HepG2 (cell line): ENCODE data around the gene CCDC117. TPM values are rescaled to one million over a fixed set of nuclear protein-coding genes. Genes with fewer than 3 reads are reported as not detected.

Experiments used
- GFI1 ChIP-seq: sonication (generic); formaldehyde crosslinking; IDR thresholded peaks from 2 replicates; pipeline ENCODE4 v1.5.0; 2020; ENCODE audit warnings: missing genetic modification reagents, mild to moderate bottlenecking, borderline replicate concordance
- HOXA3 ChIP-seq: sonication (generic); formaldehyde crosslinking; IDR thresholded peaks from 2 replicates; pipeline ENCODE4 v1.5.0; 2020; ENCODE audit warnings: missing genetic modification reagents
- KMT2B ChIP-seq: IDR thresholded peaks from 2 replicates; pipeline ENCODE4 v1.6.1; 2016; ENCODE audit warnings: missing genetic modification reagents, missing compliant biosample characterization
- REPIN1 ChIP-seq: sonication (generic); formaldehyde crosslinking; IDR thresholded peaks from 2 replicates; pipeline ENCODE4 v1.8.0; 2022; ENCODE audit warnings: missing genetic modification reagents, low read depth, mild to moderate bottlenecking, borderline replicate concordance
- SOX5 ChIP-seq: IDR thresholded peaks from 2 replicates; pipeline ENCODE4 v1.6.1; 2016; ENCODE audit warnings: borderline replicate concordance
- SP2 ChIP-seq: sonication (generic); formaldehyde crosslinking; IDR thresholded peaks from 2 replicates; pipeline ENCODE4 v1.5.1; 2020; ENCODE audit warnings: mild to moderate bottlenecking, missing genetic modification reagents
- TOPORS ChIP-seq: sonication (generic); formaldehyde crosslinking; IDR thresholded peaks from 2 replicates; pipeline ENCODE4 v1.8.0; 2023; ENCODE audit warnings: mild to moderate bottlenecking, missing genetic modification reagents
- ZBTB20 ChIP-seq: sonication (generic); formaldehyde crosslinking; IDR thresholded peaks from 2 replicates; pipeline ENCODE4 v1.8.1; 2023; ENCODE audit warnings: missing genetic modification reagents, low read depth, mild to moderate bottlenecking, borderline replicate concordance
- ZC3H4 ChIP-seq: sonication (generic); formaldehyde crosslinking; IDR thresholded peaks from 2 replicates; pipeline ENCODE4 v1.4.0; 2020; ENCODE audit warnings: missing genetic modification reagents, borderline replicate concordance
- ZFP36L2 ChIP-seq: sonication (generic); formaldehyde crosslinking; IDR thresholded peaks from 2 replicates; pipeline ENCODE4 v1.4.0; 2020; ENCODE audit warnings: missing genetic modification reagents
- ZNF138 ChIP-seq: sonication (generic); formaldehyde crosslinking; IDR thresholded peaks from 2 replicates; pipeline ENCODE4 v1.5.0; 2020; ENCODE audit warnings: mild to moderate bottlenecking, low read depth, missing genetic modification reagents
- ZNF441 ChIP-seq: sonication (generic); formaldehyde crosslinking; IDR thresholded peaks from 2 replicates; pipeline ENCODE4 v1.7.0; 2021; ENCODE audit warnings: missing genetic modification reagents, borderline replicate concordance
- ZNF878 ChIP-seq: sonication (generic); formaldehyde crosslinking; IDR thresholded peaks from 2 replicates; pipeline ENCODE4 v1.8.1; 2023; ENCODE audit warnings: mild to moderate bottlenecking, missing genetic modification reagents, moderate library complexity
- polyA plus RNA-seq, 8 experiments: library from polyadenylated mRNA; depleted of rRNA in 3 of 8; stranded (reverse) in 7 of 8; unstranded in 1 of 8; fragments of >200 nt; fragmentation: Illumina TruSeq in 4 of 8; extraction: Trizol in 4 of 8; gene quantifications; 2 replicates each; pipeline versions ENCODE4 v1.2.1 to v1.2.3, GENCODE V29; 2011 to 2016; ENCODE audit warnings: low read depth in 4 of 8, missing spikeins in 1 of 8, mixed read lengths in 1 of 8; ENCODE audit not compliant: insufficient read depth in 1 of 8
- total RNA-seq, 5 experiments: library from RNA; depleted of rRNA; stranded (reverse); fragments of >200 nt; fragmentation: Illumina TruSeq; extraction: Trizol; gene quantifications; 2 replicates each; pipeline ENCODE4 v1.2.3, GENCODE V29; 2016; ENCODE audit warnings: low read depth in 1 of 5
- TF ChIP-seq, protein P1 (sequence below): sonication (generic); formaldehyde crosslinking; IDR thresholded peaks from 2 replicates; pipeline ENCODE4 v1.4.0; 2020; ENCODE audit warnings: missing genetic modification reagents, borderline replicate concordance
- TF ChIP-seq, protein P2 (sequence below): IDR thresholded peaks from 2 replicates; pipeline ENCODE4 v1.6.1; 2016; ENCODE audit warnings: low read depth
- TF ChIP-seq, protein P3 (sequence below): sonication (generic); formaldehyde crosslinking; IDR thresholded peaks from 2 replicates; pipeline ENCODE4 v1.8.1; 2023; ENCODE audit warnings: mild to moderate bottlenecking, missing genetic modification reagents
- TF ChIP-seq, protein P4 (sequence below): sonication (generic); formaldehyde crosslinking; IDR thresholded peaks from 2 replicates; pipeline ENCODE4 v1.5.1; 2020; ENCODE audit warnings: mild to moderate bottlenecking, missing genetic modification reagents

The CCDC117 gene
- total and polyA plus RNA-seq, 2 of the 13 experiments (the other 11 are each of a cell fraction or from before 2014, with no cell fraction given), result 12.6 to 34.2 TPM

DNA sequence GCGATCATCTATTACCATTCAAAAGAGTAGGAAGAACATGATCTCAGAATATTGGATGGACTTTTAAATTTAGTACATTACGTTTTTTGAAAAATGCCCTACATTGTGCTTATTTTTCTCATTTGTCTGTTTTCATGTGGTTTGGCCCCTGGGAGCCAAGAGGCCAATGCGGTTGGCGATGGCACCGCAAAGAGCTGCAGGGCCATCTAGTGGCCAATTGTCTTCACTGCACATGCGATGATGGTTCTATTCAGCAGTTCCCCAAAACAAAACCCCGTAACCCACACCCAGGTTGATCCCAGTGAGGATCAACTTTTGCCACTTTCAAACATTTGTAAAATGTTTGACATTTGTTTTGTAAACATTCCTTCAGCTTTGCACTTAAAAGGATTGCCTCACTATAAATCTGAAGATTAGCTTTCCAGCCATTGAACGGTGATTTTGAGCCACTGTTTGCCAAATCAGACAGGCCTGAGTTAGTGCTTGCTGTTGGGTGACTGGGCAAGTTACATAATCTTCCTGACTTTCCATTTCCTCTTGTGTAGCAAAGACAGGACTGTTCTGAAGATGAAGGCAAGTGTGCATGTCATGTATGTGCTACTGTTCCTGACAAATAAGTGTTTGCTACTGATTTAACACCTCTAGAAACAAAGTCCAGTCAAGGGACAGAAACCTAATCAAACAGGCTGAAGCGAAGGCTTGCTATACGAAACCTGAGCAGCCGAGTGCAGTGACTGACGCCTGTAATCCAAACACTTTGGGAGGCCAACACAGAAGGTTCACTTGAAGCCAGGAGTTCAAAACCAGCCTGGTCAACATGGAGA, 57.1 kb downstream of the CCDC117 start (continued):
- TF ChIP-seq, protein P1, sequence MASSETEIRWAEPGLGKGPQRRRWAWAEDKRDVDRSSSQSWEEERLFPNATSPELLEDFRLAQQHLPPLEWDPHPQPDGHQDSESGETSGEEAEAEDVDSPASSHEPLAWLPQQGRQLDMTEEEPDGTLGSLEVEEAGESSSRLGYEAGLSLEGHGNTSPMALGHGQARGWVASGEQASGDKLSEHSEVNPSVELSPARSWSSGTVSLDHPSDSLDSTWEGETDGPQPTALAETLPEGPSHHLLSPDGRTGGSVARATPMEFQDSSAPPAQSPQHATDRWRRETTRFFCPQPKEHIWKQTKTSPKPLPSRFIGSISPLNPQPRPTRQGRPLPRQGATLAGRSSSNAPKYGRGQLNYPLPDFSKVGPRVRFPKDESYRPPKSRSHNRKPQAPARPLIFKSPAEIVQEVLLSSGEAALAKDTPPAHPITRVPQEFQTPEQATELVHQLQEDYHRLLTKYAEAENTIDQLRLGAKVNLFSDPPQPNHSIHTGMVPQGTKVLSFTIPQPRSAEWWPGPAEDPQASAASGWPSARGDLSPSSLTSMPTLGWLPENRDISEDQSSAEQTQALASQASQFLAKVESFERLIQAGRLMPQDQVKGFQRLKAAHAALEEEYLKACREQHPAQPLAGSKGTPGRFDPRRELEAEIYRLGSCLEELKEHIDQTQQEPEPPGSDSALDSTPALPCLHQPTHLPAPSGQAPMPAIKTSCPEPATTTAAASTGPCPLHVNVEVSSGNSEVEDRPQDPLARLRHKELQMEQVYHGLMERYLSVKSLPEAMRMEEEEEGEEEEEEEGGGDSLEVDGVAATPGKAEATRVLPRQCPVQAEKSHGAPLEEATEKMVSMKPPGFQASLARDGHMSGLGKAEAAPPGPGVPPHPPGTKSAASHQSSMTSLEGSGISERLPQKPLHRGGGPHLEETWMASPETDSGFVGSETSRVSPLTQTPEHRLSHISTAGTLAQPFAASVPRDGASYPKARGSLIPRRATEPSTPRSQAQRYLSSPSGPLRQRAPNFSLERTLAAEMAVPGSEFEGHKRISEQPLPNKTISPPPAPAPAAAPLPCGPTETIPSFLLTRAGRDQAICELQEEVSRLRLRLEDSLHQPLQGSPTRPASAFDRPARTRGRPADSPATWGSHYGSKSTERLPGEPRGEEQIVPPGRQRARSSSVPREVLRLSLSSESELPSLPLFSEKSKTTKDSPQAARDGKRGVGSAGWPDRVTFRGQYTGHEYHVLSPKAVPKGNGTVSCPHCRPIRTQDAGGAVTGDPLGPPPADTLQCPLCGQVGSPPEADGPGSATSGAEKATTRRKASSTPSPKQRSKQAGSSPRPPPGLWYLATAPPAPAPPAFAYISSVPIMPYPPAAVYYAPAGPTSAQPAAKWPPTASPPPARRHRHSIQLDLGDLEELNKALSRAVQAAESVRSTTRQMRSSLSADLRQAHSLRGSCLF (CRISPR knock-in tag), result no peak
- TF ChIP-seq KMT2B (peak; percentile 81), SOX5 (CRISPR knock-in tag) (peak; percentile 74), HOXA3 (CRISPR knock-in tag) (peak; percentile 74), ZFP36L2 (CRISPR knock-in tag) (0 out of 2 replicates have a peak, but pooled peaks have one; percentile 43), ZC3H4 (CRISPR knock-in tag) (no peak), ZNF878 (CRISPR knock-in tag) (0 out of 2 replicates have a peak, but pooled peaks have one; percentile 37), ZNF441 (peak; percentile 75; the same call in 1 of the 2 replicates), ZNF138 (CRISPR knock-in tag) (0 out of 2 replicates have a peak, but pooled peaks have one; percentile 39), ZBTB20 (CRISPR knock-in tag) (peak; percentile 52; the same call in 1 of the 2 replicates), REPIN1 (CRISPR knock-in tag) (peak; percentile 75; the same call in 1 of the 2 replicates), TOPORS (CRISPR knock-in tag) (no peak), GFI1 (CRISPR knock-in tag) (peak; percentile 69), SP2 (CRISPR knock-in tag) (no peak)
- TF ChIP-seq, protein P2, sequence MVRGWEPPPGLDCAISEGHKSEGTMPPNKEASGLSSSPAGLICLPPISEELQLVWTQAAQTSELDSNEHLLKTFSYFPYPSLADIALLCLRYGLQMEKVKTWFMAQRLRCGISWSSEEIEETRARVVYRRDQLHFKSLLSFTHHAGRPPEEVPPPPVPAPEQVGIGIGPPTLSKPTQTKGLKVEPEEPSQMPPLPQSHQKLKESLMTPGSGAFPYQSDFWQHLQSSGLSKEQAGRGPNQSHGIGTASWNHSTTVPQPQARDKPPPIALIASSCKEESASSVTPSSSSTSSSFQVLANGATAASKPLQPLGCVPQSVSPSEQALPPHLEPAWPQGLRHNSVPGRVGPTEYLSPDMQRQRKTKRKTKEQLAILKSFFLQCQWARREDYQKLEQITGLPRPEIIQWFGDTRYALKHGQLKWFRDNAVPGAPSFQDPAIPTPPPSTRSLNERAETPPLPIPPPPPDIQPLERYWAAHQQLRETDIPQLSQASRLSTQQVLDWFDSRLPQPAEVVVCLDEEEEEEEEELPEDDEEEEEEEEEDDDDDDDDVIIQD (CRISPR knock-in tag), result peak; percentile 31; the same call in 1 of the 2 replicates
- TF ChIP-seq, protein P3, sequence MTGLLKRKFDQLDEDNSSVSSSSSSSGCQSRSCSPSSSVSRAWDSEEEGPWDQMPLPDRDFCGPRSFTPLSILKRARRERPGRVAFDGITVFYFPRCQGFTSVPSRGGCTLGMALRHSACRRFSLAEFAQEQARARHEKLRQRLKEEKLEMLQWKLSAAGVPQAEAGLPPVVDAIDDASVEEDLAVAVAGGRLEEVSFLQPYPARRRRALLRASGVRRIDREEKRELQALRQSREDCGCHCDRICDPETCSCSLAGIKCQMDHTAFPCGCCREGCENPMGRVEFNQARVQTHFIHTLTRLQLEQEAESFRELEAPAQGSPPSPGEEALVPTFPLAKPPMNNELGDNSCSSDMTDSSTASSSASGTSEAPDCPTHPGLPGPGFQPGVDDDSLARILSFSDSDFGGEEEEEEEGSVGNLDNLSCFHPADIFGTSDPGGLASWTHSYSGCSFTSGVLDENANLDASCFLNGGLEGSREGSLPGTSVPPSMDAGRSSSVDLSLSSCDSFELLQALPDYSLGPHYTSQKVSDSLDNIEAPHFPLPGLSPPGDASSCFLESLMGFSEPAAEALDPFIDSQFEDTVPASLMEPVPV, result 0 out of 2 replicates have a peak, but pooled peaks have one; percentile 5
- TF ChIP-seq, protein P4, sequence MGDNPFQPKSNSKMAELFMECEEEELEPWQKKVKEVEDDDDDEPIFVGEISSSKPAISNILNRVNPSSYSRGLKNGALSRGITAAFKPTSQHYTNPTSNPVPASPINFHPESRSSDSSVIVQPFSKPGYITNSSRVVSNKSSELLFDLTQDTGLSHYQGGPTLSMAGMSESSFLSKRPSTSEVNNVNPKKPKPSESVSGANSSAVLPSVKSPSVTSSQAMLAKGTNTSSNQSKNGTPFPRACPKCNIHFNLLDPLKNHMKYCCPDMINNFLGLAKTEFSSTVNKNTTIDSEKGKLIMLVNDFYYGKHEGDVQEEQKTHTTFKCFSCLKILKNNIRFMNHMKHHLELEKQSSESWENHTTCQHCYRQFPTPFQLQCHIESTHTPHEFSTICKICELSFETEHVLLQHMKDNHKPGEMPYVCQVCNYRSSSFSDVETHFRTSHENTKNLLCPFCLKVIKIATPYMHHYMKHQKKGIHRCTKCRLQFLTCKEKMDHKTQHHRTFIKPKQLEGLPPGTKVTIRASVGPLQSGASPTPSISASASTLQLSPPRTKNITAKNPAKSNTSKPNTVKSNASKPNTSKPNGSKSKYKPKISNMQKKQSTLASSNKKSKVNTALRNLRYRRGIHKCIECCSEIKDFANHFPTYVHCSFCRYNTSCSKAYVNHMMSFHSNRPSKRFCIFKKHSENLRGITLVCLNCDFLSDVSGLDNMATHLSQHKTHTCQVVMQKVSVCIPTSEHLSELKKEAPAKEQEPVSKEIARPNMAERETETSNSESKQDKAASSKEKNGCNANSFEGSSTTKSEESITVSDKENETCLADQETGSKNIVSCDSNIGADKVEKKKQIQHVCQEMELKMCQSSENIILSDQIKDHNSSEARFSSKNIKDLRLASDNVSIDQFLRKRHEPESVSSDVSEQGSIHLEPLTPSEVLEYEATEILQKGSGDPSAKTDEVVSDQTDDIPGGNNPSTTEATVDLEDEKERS, result peak; percentile 53; the same call in 1 of the 2 replicates
